Islet precursor cell (in vitro differentiated cells): Measurements from ENCODE around the gene PRKCE.

Source experiments
- DNase-seq: peaks from one replicate; pipeline ENCODE4 v3.0.0-alpha.2; 2018

The PRKCE gene

GRCh38 chr2:45759310-45759851 is 107.9 kb downstream of the PRKCE start:
- DNase-seq, result peak; percentile 80

GRCh38 chr2:45761635-45762034 is 110.2 kb downstream of the PRKCE start:
- DNase-seq, result peak; percentile 64

GRCh38 chr2:45763255-45763654 is 111.8 kb downstream of the PRKCE start:
- DNase-seq, result no peak

DNA sequence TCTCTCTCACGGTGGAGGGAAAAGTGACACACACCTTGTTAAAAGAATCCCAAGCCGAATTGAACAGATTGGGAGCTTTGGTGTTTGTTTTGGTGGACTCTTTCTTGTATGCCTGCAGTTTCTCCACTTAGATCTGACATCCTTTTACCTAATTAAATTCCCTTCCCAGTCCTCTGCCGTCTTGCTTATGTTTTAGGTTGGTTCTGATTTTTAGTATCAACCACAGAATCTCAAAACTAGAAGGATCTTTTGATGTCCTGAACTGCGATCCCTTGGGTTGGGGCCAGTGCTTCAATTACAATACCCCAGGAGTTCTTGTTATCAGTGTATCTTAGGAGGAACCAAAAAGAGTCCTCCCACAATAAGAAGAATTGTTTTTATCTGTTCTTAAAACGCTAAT is 112.3 kb downstream of the PRKCE start:
- DNase-seq, result no peak

- DNase-seq, result no peak
Measured at GRCh38 chr2:45765007-45765727, 113.7 kb downstream of the PRKCE start.

- no peak for DNase-seq
Measured at GRCh38 chr2:45765728-45766254, 114.3 kb downstream of the PRKCE start.

GRCh38 chr2:45768208-45768607 is 116.7 kb downstream of the PRKCE start:
- no peak for DNase-seq

DNA sequence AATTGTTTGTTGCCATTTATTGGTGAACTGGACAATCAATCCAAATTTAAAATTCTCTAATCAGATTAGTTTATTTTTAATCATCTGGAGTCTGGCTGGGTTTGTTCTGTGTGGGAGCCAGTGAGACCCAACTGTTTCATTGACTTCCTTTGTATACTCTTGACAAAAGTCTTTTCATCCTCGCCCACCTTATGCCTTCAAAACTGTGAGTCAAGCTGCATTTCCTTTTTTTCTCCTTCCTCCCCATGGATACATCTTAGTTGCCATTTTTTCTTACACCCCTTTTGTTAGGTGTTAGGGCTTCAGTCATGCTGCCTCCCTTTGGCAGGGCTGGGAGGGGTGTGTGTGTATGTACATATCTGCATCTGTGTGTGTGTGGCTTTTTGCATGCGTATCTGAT is 117.6 kb downstream of the PRKCE start:
- no peak for DNase-seq

GRCh38 chr2:45769854-45770576 is 118.5 kb downstream of the PRKCE start:
- DNase-seq, result no peak

DNA sequence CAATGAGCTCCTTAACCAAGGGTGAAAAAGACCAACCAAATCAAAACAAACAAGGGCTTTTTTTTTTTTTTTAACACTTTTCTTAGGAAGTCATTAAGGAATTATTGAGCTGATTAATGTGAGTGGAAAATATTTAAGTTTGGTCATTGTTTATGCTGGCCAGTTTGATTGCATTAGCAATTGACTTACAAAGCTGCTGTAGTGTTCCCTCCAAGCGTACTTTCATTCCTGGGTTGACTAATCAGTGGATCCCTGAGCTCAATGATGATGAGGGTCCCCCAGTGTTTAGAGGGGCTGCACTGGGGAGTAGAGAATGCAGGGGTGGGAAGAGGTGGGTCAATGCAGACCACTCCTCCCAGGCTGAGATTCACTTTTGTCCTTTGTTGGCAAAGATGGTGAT is 119.3 kb downstream of the PRKCE start:
- DNase-seq, result no peak

- DNase-seq, result peak; percentile 74
Measured at GRCh38 chr2:45771261-45771660, 119.8 kb downstream of the PRKCE start.

GRCh38 chr2:45772038-45772437 is 120.6 kb downstream of the PRKCE start:
- DNase-seq, result no peak

GRCh38 chr2:45773909-45774308 is 122.4 kb downstream of the PRKCE start:
- DNase-seq, result no peak

DNA sequence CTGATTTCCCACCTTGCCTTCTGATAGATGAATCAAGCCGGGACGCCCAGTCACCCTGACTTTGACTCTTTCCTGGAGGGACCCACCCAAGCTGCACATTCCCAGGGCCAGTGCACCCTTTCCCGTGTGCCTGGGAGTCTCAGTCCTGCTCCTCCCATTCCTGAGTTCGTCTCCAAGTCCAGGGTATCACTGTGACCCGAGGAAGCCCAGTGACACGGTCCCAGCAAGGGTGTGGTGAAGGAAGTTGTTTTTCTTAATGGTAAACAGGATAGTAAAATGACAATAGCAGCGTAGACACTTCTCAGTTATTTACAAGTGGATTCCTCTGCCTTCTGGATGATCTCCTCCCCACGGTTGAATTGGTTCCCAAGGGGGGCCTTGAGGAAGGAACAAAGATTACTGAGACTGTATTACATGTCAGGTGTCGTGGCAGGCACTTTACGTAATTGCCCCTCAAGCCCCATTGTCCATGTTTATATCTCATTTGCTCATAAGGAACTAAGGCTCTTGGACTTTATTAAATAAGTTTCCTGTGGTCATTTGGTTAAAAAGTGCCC is 123.3 kb downstream of the PRKCE start:
- no peak for DNase-seq

DNA sequence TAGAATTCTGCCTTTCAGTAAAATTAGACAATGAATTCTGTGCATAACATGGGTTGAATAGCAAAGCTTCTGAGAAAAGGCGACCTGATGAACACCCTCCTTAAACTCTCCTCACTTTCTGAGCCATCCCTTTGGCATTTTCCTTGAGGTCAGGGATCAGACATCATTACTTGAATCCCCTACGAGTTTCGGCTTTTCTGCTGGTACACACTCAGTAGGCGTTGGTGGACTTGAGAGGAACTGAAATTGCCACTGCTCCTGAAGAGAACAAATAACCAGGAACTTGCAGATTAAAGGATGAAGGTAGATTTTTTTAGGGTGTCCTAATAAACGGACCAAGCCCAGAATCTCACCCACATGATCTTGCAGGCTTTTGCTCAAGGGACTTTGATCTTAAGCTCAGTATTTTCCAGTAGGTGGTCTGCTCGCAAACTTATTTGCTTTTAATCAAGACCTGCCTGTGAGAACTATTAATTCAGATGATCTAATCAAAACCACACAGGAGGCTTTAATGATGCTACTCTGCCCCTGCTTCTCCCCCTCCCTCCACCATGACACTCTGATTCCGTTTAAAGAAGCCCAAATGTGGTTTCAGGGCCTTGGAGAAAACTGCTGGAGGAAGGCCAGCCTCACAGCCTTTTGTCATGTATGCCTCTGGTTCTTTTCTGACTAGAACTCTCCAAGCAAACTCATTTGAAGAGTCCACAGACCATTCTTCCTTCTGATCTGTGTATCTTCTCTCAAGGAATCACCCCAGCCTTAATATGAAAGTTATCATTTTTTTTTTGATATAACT is 124.9 kb downstream of the PRKCE start:
- DNase-seq, result no peak

- DNase-seq, result no peak
Measured at GRCh38 chr2:45777996-45778719, 126.7 kb downstream of the PRKCE start.

DNA sequence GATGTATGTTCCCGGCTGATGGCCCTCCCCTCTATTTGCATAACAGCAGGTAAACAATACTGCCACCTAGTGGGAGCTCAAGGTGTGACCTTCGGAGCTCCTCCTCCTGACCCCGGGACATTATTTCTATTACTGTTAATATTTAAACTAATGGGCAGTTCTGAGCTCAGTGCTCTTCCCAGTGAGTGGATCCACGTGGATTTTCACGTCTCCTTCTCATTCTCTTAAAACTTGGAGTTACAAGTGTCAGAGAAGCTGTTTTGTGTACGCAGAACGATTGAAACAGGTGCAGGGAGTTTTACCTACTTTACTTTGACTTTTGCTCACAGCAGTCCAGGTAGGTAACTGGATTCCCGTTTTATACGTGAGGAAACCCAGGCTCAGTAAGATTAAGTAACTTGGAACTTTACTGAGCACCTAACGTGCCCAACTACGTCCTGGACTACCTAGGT is 127.3 kb downstream of the PRKCE start:
- DNase-seq, result no peak

- no peak for DNase-seq
Measured at GRCh38 chr2:45780541-45781463, 129.3 kb downstream of the PRKCE start.

GRCh38 chr2:45781464-45781811 is 130.0 kb downstream of the PRKCE start:
- DNase-seq, result no peak

DNA sequence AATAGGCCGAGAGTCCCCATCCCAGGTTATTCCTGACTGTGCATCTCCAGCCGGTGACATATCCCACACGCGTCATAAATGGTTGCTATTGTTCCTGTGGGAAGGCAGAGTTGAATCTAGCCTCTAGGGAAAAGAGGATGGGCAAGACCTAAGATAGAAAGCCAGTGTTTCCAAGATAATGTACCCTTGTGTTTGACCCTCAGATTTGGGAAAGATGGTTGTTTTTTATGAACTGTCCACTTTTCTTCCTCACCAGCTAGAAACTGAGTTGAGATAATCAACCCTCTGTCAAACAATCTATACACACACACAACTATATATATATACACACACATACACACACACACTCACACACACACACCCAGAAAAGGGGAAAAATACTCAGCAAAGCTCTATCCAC is 131.0 kb downstream of the PRKCE start:
- DNase-seq, result no peak

DNA sequence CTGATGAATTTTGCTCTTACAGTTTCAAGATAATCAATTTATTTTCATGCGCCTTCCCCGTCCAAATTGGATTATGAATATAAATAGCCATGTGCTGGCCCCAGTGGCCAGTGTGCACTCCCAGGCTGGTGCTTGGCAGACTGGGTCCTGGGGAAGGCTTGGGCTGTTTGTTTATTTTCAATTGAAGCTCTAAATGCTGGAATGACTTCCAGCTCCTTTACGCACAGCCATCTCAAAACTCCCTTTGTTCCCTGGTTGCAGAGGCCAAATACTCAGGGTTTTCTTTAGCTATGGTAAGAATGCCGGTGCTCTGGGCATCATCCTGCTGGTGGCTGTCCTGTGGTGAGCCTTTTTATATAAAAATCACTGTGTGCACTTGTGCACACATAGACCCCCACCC is 131.5 kb downstream of the PRKCE start:
- no peak for DNase-seq
